GM19099 (cell line): ENCODE data around the gene PTPRB.

Source experiments
- POLR2A ChIP-seq: IDR thresholded peaks from 3 replicates; pipeline ENCODE4 v1.6.1; 2011; ENCODE audit warnings: low read depth; ENCODE audit not compliant: insufficient read length; ENCODE audit errors: extremely low read depth

PTPRB gene

DNA sequence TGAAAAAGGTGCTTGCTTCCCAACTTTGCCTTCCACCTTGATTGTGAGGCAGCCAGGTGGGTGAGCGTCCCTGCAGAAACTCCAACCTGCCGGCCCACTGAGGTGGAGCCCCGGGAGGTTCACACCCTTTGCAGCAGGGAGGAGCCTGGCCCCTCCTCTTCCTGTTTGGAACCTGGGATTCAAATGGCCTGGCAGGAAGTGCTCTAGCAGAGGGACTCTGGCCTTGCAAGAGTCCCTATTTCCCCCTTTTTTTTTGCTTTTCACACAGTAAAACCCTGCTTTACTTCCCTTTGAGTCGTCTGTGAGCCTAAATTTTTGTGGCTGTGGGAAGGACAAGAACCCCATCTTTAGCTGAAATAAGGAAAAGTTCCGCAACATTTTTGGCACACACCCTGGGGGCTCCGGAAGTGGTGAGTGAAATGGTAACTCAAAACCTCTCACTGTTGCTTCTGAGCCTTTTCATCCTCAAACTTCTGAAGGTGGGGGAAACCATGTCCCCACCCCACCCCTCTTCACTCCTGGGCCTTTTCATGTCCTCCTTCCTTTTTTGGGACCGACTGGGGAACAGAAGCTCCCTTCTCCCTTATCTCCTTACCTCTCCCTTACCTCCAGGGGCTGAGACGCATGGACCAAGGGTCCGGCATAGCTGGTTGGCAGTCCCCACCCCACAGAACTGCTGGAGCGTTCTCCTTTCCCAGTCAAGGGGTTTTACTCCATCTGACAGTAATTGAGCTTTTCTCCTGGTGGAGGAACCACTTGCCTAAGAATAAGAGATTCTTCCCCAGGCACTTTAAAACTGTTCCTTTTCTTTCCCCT is 169.1 kb downstream of the PTPRB start:
- TF ChIP-seq POLR2A = no peak

DNA sequence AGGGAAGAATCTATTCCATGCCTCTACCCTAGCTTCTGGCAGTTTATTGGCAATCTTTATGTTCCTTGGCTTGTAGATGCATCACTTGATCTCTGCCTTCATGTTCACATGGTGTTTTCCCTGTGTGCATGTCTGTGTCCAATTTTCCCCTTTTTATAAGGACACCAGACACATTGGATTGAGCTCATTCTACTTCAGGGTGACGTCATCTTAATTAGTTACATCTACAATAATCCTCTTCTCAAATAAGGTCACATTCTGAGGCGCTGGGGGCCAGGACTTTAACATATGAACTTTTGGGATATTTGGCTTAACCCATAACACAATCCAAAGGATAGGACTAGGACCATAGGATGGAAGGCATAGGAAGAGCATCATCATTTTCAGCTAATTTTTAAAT is 169.8 kb downstream of the PTPRB start:
- no peak for TF ChIP-seq POLR2A

DNA sequence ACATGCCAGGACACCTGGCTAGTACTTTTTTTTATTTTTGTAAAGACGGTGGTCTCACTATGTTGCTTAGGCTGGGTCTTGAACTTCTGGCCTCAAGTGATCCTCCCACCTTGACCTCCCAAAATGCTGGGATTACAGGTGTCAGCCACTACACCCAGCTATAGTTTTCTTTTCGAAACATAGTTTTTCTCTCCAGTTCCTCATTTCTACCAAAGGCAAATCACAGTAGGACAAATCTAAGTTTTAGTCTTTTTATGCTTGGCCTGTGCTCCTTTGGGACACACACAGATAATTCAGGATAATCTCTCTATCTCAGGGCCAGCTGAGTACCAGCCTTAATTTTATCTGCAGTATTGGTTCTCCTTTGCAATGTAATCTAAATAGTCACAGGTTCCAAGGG is 170.5 kb downstream of the PTPRB start:
- no peak for TF ChIP-seq POLR2A
